DND-41 (cell line): Measurements from ENCODE around the gene MFSD2A.

Experiments
- ATAC-seq: fragments of 200-7000 bp; cut with Tn5 transposase; 3 replicates; pipeline ENCODE4 v1.9.1; 2021; ENCODE audit warnings: low read depth; ENCODE audit not compliant: insufficient read depth
- DNase-seq: peaks from one replicate; pipeline ENCODE4 v3.0.0-alpha.2; 2020
- H2AFZ ChIP-seq: 2 replicates; pipeline ENCODE4 v1.6.0; 2012; ENCODE audit warnings: low read depth, low read length
- H3K27ac ChIP-seq: 2 replicates; pipeline ENCODE4 v1.5.1; 2012; ENCODE audit warnings: low read length, inconsistent platforms
- H3K27me3 ChIP-seq: fragments of 200-600 bp; sonication (generic); 2 replicates; pipeline ENCODE4 v1.6.0; 2012; ENCODE audit warnings: low read length, mild to moderate bottlenecking, inconsistent platforms; ENCODE audit not compliant: insufficient read depth, poor library complexity
- H3K36me3 ChIP-seq: 2 replicates; pipeline ENCODE4 v1.5.1; 2012; ENCODE audit warnings: low read length, inconsistent platforms; ENCODE audit not compliant: insufficient read depth
- H3K4me1 ChIP-seq: 2 replicates; pipeline ENCODE4 v1.5.1; 2012; ENCODE audit warnings: mild to moderate bottlenecking, low read length; ENCODE audit not compliant: insufficient read depth
- H3K4me2 ChIP-seq: 2 replicates; pipeline ENCODE4 v1.6.0; 2012; ENCODE audit warnings: mild to moderate bottlenecking, moderate library complexity, low read length, inconsistent platforms; ENCODE audit not compliant: insufficient read depth
- H3K4me3 ChIP-seq, 2 experiments: fragments of 200-600 bp in 1 of 2; shearing (Covaris generic) in 1 of 2; 2 replicates each; pipeline ENCODE4 v1.5.1; 2012 to 2016; ENCODE audit warnings: inconsistent platforms in 2 of 2, low read length in 2 of 2, mild to moderate bottlenecking in 2 of 2, low read depth in 1 of 2, moderate library complexity in 1 of 2
- H3K79me2 ChIP-seq: 2 replicates; pipeline ENCODE4 v1.6.0; 2012; ENCODE audit warnings: low read length, inconsistent platforms; ENCODE audit not compliant: insufficient read depth
- H3K9ac ChIP-seq: 2 replicates; pipeline ENCODE4 v1.6.0; 2012; ENCODE audit warnings: low read depth, mild to moderate bottlenecking, inconsistent platforms, low read length, moderate library complexity
- H3K9me3 ChIP-seq: 2 replicates; pipeline ENCODE4 v1.5.1; 2012; ENCODE audit warnings: low read length, moderate library complexity, mild to moderate bottlenecking, inconsistent platforms; ENCODE audit not compliant: insufficient read depth, severe bottlenecking
- H4K20me1 ChIP-seq: 2 replicates; pipeline ENCODE4 v1.6.0; 2012; ENCODE audit warnings: low read length; ENCODE audit not compliant: insufficient read depth
- CTCF ChIP-seq: IDR thresholded peaks from 2 replicates; pipeline ENCODE4 v1.5.1; 2012; ENCODE audit warnings: borderline replicate concordance, low read length, moderate library complexity, mild to moderate bottlenecking; ENCODE audit not compliant: poor library complexity, severe bottlenecking; ENCODE audit errors: extremely low read depth
- EZH2 ChIP-seq: IDR thresholded peaks from 3 replicates; pipeline ENCODE4 v1.6.1; 2012; ENCODE audit warnings: borderline replicate concordance, low read depth, mild to moderate bottlenecking, moderate library complexity, low read length, inconsistent platforms; ENCODE audit not compliant: severe bottlenecking

Gene MFSD2A

GRCh38 chr1:39996396-39997004, 41.6 kb downstream of the MFSD2A start:
- Histone ChIP-seq H2AFZ (no peak overlapping the region), H3K79me2 (no peaks in the 10 kb centered on the region), H4K20me1 (no peaks in the 10 kb centered on the region), H3K4me3 (no peak overlapping the region), H3K9ac (no peak overlapping the region), H3K9me3 (peaks cover 2% of the 10 kb centered on the region), H3K4me1 (no peaks in the 10 kb centered on the region), H3K36me3 (no peaks in the 10 kb centered on the region), H3K27me3 (no peaks in the 10 kb centered on the region), H3K27ac (no peak overlapping the region), H3K4me2 (no peak overlapping the region)
- no peak for TF ChIP-seq EZH2
- TF ChIP-seq CTCF, result no peak
- ATAC-seq (no peak), DNase-seq (no peak)

DNA sequence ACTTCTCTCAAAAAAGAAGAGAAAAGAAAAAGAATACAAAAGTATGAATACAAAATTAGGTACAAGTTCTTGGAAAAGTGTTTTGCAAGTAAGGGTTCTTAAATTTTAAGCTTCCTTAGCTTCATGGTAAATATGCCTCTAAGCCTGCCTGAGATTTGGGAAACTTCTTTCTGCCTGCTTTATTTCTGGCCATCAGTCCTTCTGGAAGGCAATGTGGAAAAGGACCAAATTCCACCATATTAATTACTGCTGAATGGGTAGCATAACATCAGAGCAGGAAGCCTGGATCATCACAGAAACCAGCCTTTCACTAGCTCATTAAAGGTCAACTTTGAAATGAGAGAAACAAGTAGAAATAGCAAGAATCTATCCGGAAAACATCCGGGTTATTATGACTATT, 46.5 kb downstream of the MFSD2A start:
- ATAC-seq (no peak), DNase-seq (no peak)
- Histone ChIP-seq H3K36me3 (no peaks in the 10 kb centered on the region), H3K27ac (no peak overlapping the region), H2AFZ (no peak overlapping the region), H3K4me1 (no peaks in the 10 kb centered on the region), H3K9ac (no peak overlapping the region), H3K79me2 (no peaks in the 10 kb centered on the region), H3K27me3 (peaks cover 3% of the 10 kb centered on the region), H4K20me1 (no peaks in the 10 kb centered on the region), H3K9me3 (peaks cover 2% of the 10 kb centered on the region), H3K4me3 (no peak overlapping the region), H3K4me2 (no peak overlapping the region)
- no peak for TF ChIP-seq CTCF
- no peak for TF ChIP-seq EZH2

GRCh38 chr1:40003156-40004093, 48.5 kb downstream of the MFSD2A start:
- no peak overlapping the region for H3K27ac ChIP-seq
- H4K20me1 ChIP-seq, result no peaks in the 10 kb centered on the region
- H3K4me3 ChIP-seq, result no peak overlapping the region
- no peaks in the 10 kb centered on the region for H3K79me2 ChIP-seq
- DNase-seq, result no peak
- H3K4me1 ChIP-seq, result no peaks in the 10 kb centered on the region
- H3K9me3 ChIP-seq, result peaks cover 2% of the 10 kb centered on the region
- H3K27me3 ChIP-seq, result peaks cover 3% of the 10 kb centered on the region
- no peak for ATAC-seq
- TF ChIP-seq EZH2, result no peak
- no peak for TF ChIP-seq CTCF
- H3K9ac ChIP-seq, result no peak overlapping the region
- no peak overlapping the region for H3K4me2 ChIP-seq
- H3K36me3 ChIP-seq, result no peaks in the 10 kb centered on the region
- no peak overlapping the region for H2AFZ ChIP-seq
